ENCODE data around the gene ZNF423. TPM values are rescaled to one million over a fixed set of nuclear protein-coding genes. Genes with fewer than 3 reads are reported as not detected.

Gene ZNF423
- total RNA-seq, 1 experiment from 2014 or later: 0.20 TPM

DNA sequence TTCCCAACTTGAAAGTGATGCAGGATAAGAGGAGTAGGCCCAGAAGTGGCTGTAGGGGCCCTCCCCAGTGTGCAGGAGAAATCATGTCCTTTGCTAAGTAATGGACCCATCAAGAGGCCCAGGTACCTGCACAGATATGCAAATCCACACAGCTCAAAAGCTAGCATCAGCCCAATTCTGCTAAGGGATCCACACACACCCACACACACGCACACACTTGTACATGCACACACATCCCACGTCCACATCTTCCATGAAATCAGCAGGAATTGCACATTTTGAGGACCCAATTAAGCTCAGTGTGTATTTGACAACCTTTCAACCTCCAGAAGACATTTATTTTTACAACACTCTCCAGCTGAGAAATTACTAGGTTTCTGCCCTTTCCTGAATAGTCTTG lies 297.5 kb downstream of the ZNF423 start:
- Mint-ChIP-seq H3K27me3 (ENCODE audit: insufficient read depth, unreplicated experiment) (peaks cover 14% of the 10 kb centered on the region), H3K9me3 (ENCODE audit: unreplicated experiment) (no peaks in the 10 kb centered on the region), H3K4me3 (ENCODE audit: unreplicated experiment) (no peak overlapping the region), H3K36me3 (ENCODE audit: insufficient read depth, unreplicated experiment) (no peaks in the 10 kb centered on the region), H3K27ac (ENCODE audit: unreplicated experiment) (no peak overlapping the region), H3K4me1 (ENCODE audit: low read depth, unreplicated experiment) (no peaks in the 10 kb centered on the region)
- CTCF ChIA-PET: no interaction called here
- 0 out of 2 replicates have a peak, but pooled peaks cover 11% of the 10 kb centered on the region for H3K9me3 ChIP-seq
- H3K36me3 ChIP-seq (ENCODE audit: control insufficient read depth, insufficient read depth, low read length): no peaks in the 10 kb centered on the region
- no peaks in the 10 kb centered on the region; the same call in none of the 2 replicates for H3K27me3 ChIP-seq (replicated peaks; ENCODE audit: control insufficient read depth, insufficient read depth, low read length)
- intact Hi-C loops (cut with micrococcal nuclease; ENCODE audit: unreplicated experiment): no loop called here
- BruUV-seq (replicated peaks): no TSS peak
- H3K4me1 ChIP-seq: peaks cover 6% of the 10 kb centered on the region; the same call in 1 of the 2 replicates
- TF ChIP-seq, protein P1, sequence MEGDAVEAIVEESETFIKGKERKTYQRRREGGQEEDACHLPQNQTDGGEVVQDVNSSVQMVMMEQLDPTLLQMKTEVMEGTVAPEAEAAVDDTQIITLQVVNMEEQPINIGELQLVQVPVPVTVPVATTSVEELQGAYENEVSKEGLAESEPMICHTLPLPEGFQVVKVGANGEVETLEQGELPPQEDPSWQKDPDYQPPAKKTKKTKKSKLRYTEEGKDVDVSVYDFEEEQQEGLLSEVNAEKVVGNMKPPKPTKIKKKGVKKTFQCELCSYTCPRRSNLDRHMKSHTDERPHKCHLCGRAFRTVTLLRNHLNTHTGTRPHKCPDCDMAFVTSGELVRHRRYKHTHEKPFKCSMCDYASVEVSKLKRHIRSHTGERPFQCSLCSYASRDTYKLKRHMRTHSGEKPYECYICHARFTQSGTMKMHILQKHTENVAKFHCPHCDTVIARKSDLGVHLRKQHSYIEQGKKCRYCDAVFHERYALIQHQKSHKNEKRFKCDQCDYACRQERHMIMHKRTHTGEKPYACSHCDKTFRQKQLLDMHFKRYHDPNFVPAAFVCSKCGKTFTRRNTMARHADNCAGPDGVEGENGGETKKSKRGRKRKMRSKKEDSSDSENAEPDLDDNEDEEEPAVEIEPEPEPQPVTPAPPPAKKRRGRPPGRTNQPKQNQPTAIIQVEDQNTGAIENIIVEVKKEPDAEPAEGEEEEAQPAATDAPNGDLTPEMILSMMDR (IDR thresholded peaks at IDR 0.05; ENCODE audit: insufficient read depth in 1 of 2, low read depth in 1 of 2, low read length in 1 of 2, severe bottlenecking in 1 of 2, unreplicated experiment in 1 of 2): no peak
- DNase-seq: no peak
- POLR2A ChIA-PET: no interaction called here
- H3K4me3 ChIP-seq (ENCODE audit: low read depth, low read length): no peak overlapping the region

DNA sequence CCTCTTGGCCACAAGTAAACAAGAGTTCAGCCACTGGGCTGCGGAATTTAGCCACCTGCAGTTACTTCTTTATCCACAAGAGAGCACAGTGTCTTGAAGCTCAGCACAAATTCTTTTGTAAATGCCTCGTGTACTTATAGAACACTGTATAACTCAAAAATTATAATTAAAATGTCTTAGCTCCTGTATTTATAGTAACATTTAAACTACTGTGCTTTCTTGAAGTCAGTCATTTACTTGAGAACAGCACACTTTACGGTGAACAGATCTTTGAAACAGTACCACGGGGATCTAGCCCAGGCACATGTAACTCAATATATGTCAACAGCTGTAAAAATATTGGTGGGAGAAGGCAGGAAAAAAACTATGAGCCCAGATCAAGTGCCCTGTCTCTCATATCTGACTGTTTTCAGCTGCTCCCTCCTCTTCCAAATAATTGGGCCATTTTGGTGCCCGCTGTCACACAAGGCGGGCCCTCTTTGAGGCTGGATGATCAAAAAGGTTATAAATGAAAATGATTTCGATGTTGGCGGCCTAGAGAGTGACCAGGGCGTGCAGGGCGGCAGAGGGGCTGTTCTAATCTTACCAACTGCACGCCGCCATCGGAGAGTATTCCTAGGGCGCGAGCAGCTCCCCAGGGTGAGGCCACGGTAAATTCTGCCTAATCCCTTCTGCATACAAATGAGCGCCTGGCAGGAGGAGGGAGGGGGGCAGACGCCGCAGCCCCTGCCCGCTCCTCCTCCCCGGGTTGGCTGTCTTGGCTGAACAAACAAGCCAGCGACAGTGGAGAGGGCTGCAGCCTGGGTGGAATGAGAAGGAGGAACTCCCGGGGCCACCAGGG lies 299.1 kb downstream of the ZNF423 start:
- H3K27me3 Mint-ChIP-seq (ENCODE audit: insufficient read depth, unreplicated experiment): peaks cover 11% of the 10 kb centered on the region
- no TSS peak for BruUV-seq (replicated peaks)
- no peaks in the 10 kb centered on the region for H3K36me3 Mint-ChIP-seq (ENCODE audit: insufficient read depth, unreplicated experiment)
- H3K27ac Mint-ChIP-seq (ENCODE audit: unreplicated experiment): no peak overlapping the region
- no peaks in the 10 kb centered on the region for H3K9me3 Mint-ChIP-seq (ENCODE audit: unreplicated experiment)
- H3K27me3 ChIP-seq (replicated peaks; ENCODE audit: control insufficient read depth, insufficient read depth, low read length): no peaks in the 10 kb centered on the region; the same call in none of the 2 replicates
- intact Hi-C loops (cut with micrococcal nuclease; ENCODE audit: unreplicated experiment): loop anchor here (1.0 kb wide), 2 partner anchors 36 to 365 kb away; no protein-coding TSS in a partner anchor
- 0 out of 2 replicates have a peak overlapping the region, but pooled peaks have one; percentile 1 for H3K4me3 ChIP-seq (ENCODE audit: low read depth, low read length)
- H3K4me3 Mint-ChIP-seq (ENCODE audit: unreplicated experiment): peak overlapping the region; percentile 33
- POLR2A ChIA-PET: no interaction called here
- TF ChIP-seq, protein P1 (IDR thresholded peaks at IDR 0.05; ENCODE audit: insufficient read depth in 1 of 2, low read depth in 1 of 2, low read length in 1 of 2, severe bottlenecking in 1 of 2, unreplicated experiment in 1 of 2): peak; percentile 67 to 73
- CTCF ChIA-PET: interaction anchor here (0.6 to 1.4 kb wide), 8 partner anchors 14 to 365 kb away, joined by 3 to 7 read pairs (median 3); no protein-coding TSS in a partner anchor
- no peaks in the 10 kb centered on the region for H3K4me1 Mint-ChIP-seq (ENCODE audit: low read depth, unreplicated experiment)
- H3K9me3 ChIP-seq: 0 out of 2 replicates have a peak, but pooled peaks cover 10% of the 10 kb centered on the region
- H3K4me1 ChIP-seq: peaks cover 6% of the 10 kb centered on the region; the same call in 1 of the 2 replicates
- peak in 1 of 2 experiments; percentile 30 for DNase-seq
- no peaks in the 10 kb centered on the region for H3K36me3 ChIP-seq (ENCODE audit: control insufficient read depth, insufficient read depth, low read length)

DNA sequence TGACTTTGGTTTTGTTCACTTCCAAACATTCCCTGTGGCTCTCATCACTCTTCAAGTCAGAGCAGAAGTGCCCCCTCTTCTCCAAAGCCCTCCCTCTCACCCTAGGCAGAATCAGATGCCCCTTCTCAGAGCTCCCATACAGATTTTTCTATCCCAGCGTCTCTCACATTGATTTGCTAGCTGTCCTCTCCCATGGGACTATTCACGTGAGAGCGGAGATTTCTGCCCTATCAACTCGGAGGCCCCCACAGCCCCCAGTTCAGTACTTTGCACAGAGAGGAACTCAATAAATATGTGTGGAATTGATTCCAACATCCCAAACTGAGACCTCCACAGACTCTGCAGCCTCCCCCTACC lies 299.7 kb downstream of the ZNF423 start:
- Histone ChIP-seq H3K4me1 (peaks cover 6% of the 10 kb centered on the region; the same call in 1 of the 2 replicates), H3K27me3 (replicated peaks; ENCODE audit: control insufficient read depth, insufficient read depth, low read length) (no peaks in the 10 kb centered on the region; the same call in none of the 2 replicates), H3K36me3 (ENCODE audit: control insufficient read depth, insufficient read depth, low read length) (no peaks in the 10 kb centered on the region), H3K9me3 (0 out of 2 replicates have a peak, but pooled peaks cover 4% of the 10 kb centered on the region), H3K4me3 (ENCODE audit: low read depth, low read length) (no peak overlapping the region)
- DNase-seq: no peak
- no TSS peak for BruUV-seq (replicated peaks)
- Mint-ChIP-seq H3K4me3 (ENCODE audit: unreplicated experiment) (no peak overlapping the region), H3K9me3 (ENCODE audit: unreplicated experiment) (no peaks in the 10 kb centered on the region), H3K27ac (ENCODE audit: unreplicated experiment) (no peak overlapping the region), H3K36me3 (ENCODE audit: insufficient read depth, unreplicated experiment) (no peaks in the 10 kb centered on the region), H3K4me1 (ENCODE audit: low read depth, unreplicated experiment) (no peaks in the 10 kb centered on the region), H3K27me3 (ENCODE audit: insufficient read depth, unreplicated experiment) (peaks cover 13% of the 10 kb centered on the region)
- TF ChIP-seq, protein P1 (IDR thresholded peaks at IDR 0.05; ENCODE audit: insufficient read depth in 1 of 2, low read depth in 1 of 2, low read length in 1 of 2, severe bottlenecking in 1 of 2, unreplicated experiment in 1 of 2): no peak
- ChIA-PET POLR2A (no interaction called here), CTCF (interaction anchor here (0.7 to 1.4 kb wide), 7 partner anchors 15 to 366 kb away, joined by 3 to 7 read pairs (median 3); no protein-coding TSS in a partner anchor)
- intact Hi-C loops (cut with micrococcal nuclease; ENCODE audit: unreplicated experiment): loop anchor here (1.0 kb wide), 2 partner anchors 37 to 366 kb away; no protein-coding TSS in a partner anchor
